ENCODE data around the gene NEO1.

DNA sequence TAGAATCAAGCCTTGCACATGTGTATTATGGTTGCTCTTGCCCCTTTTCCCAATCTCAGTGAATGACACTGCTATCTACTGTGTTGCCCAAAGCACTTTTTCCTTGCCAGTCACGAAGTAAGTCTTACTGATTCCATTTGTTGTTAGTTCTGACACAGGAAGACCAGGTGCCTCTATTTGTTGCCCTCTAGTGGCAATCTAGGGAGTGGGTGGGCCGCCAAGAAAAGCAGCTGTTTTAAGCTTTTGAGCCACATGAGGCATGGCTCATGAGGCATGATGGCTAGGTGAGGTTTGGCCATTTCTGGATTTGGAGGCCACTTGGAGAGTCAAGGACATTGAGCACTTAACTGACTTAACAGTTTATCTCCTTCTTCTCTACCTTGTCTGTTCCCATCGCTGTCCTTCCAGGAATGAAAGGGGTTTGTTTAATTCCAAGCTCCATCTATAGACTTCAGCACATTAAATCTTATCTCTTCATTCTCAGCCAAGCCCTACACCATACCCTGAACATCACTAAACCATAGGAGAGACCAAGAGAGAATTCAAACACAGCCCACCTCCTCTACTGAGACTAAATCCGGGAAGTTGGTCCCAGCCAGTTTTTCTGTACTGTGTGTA lies 213.4 kb downstream of the NEO1 start:
- TF ChIP-seq EZH2 (IDR thresholded peaks at IDR 0.05) (no peak), POLR2AphosphoS5 (IDR thresholded peaks at IDR 0.05; ENCODE audit: borderline replicate concordance, low read depth, low read length) (no peak)

All from SK-N-MC (cell line).